Measurements from ENCODE around the gene C16orf95.

DNA sequence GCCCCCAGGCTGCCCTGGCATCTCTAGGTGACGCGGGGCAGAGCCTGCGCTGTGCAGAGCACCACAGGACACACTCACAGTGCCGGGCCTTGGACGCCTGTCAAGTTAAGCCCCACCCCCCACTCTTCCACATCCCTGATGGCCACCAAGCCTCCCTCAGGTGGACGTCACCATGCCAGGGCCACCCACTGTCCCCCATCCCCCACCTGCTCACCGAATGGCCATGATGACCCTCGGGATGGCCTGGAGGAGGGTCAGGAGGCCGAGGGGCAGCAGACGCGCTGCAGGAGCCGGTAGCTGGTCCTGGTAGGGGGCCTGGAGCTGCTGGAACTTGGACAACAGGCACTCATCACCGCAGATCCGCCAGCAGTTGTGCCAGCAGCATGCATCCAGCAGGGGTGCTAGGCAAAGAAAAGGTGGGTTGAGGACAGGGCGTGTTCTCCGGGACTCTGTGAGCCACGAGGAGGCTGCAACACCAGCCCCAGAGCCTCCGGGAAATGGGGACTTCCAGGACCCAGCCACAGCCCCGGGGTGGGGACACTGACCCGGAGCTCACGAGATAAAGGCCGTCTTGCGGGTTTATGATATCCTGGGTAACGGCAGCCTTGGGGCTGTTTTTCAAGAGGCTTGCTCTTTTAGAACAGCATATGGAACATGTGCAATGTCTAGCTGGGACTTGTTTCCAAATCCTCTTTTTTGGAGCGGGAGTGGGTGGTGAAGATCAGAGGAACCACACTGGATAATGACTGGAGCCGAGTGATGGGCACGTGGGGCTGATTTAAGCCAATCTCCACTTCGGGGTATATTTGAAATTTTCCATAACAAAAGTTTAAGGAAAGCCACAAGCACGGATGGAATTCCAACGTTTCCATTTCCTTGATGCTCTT lies 11.4 kb downstream of the C16orf95 start:
- TF ChIP-seq, protein P1, sequence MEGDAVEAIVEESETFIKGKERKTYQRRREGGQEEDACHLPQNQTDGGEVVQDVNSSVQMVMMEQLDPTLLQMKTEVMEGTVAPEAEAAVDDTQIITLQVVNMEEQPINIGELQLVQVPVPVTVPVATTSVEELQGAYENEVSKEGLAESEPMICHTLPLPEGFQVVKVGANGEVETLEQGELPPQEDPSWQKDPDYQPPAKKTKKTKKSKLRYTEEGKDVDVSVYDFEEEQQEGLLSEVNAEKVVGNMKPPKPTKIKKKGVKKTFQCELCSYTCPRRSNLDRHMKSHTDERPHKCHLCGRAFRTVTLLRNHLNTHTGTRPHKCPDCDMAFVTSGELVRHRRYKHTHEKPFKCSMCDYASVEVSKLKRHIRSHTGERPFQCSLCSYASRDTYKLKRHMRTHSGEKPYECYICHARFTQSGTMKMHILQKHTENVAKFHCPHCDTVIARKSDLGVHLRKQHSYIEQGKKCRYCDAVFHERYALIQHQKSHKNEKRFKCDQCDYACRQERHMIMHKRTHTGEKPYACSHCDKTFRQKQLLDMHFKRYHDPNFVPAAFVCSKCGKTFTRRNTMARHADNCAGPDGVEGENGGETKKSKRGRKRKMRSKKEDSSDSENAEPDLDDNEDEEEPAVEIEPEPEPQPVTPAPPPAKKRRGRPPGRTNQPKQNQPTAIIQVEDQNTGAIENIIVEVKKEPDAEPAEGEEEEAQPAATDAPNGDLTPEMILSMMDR (IDR thresholded peaks at IDR 0.05), result no peak
- TF ChIP-seq POLR2A (IDR thresholded peaks at IDR 0.05), result no peak
